OCI-LY7 (cell line): ENCODE data around the gene TBC1D1. TPM values are rescaled to one million over a fixed set of nuclear protein-coding genes. Genes with fewer than 3 reads are reported as not detected.

ENCODE experiments used
- BruUV-seq: library from RNA; stranded (reverse); fragments of 400-500 nt; replicated peaks from 2 replicates; lab custom pipeline; 2021; lab: Mats Ljungman, UMichigan
- CTCF ChIA-PET: fragments of 300-600 bp; sonication (Branson Sonifier 250); formaldehyde crosslinking; loops from one replicate; lab custom pipeline; 2022; ENCODE audit warnings: antibody characterized with exemption; ENCODE audit not compliant: unreplicated experiment; lab: Charles Lee
- POLR2A ChIA-PET: fragments of 300-600 bp; sonication (Branson Sonifier 250); formaldehyde crosslinking; loops from one replicate; lab custom pipeline; 2022; ENCODE audit warnings: antibody characterized with exemption; lab: Charles Lee
- DNase-seq: peaks from one replicate; pipeline ENCODE4 v3.0.0-alpha.2; 2015; ENCODE audit warnings: low spot score
- H2AFZ ChIP-seq: fragments of 200-600 bp; sonication (generic), shearing (Covaris generic); 2 replicates; pipeline ENCODE4 v1.6.1; 2014; ENCODE audit warnings: mild to moderate bottlenecking, antibody characterized with exemption, low read length, moderate library complexity
- H3K27ac ChIP-seq: fragments of 200-600 bp; sonication (generic); 2 replicates; pipeline ENCODE4 v1.5.1; 2014; ENCODE audit warnings: mixed run types, low read depth, mild to moderate bottlenecking, moderate library complexity, low read length, inconsistent platforms; ENCODE audit not compliant: poor library complexity, severe bottlenecking
- H3K36me3 ChIP-seq: fragments of 200-600 bp; sonication (generic); 2 replicates; pipeline ENCODE4 v1.6.1; 2014; ENCODE audit warnings: mild to moderate bottlenecking, antibody characterized with exemption, low read length, moderate library complexity, mixed read lengths; ENCODE audit not compliant: insufficient read depth
- H3K4me1 ChIP-seq: fragments of 200-600 bp; sonication (generic); 2 replicates; pipeline ENCODE4 v1.5.1; 2014; ENCODE audit warnings: mild to moderate bottlenecking, low read length; ENCODE audit not compliant: insufficient read depth, poor library complexity, severe bottlenecking
- H3K4me2 ChIP-seq: fragments of 200-600 bp; sonication (generic); 2 replicates; pipeline ENCODE4 v1.6.1; 2014; ENCODE audit warnings: mild to moderate bottlenecking, low read length
- H3K4me3 ChIP-seq: fragments of 200-600 bp; sonication (generic); 2 replicates; pipeline ENCODE4 v1.5.1; 2014; ENCODE audit warnings: mild to moderate bottlenecking, low read depth, low read length; ENCODE audit not compliant: poor library complexity, severe bottlenecking
- H3K79me2 ChIP-seq: fragments of 200-600 bp; sonication (generic); 2 replicates; pipeline ENCODE4 v1.6.1; 2016; ENCODE audit warnings: low read depth, mild to moderate bottlenecking, low read length, moderate library complexity, mixed read lengths; ENCODE audit not compliant: insufficient read depth
- H3K9me2 ChIP-seq: fragments of 200-600 bp; sonication (generic); 2 replicates; pipeline ENCODE4 v1.6.1; 2016; ENCODE audit warnings: mild to moderate bottlenecking, low read length, mixed read lengths; ENCODE audit not compliant: insufficient read depth
- H3K9me3 ChIP-seq: fragments of 200-600 bp; sonication (generic); 2 replicates; pipeline ENCODE4 v1.6.1; 2014; ENCODE audit warnings: mild to moderate bottlenecking, mixed run types, low read length, mixed read lengths
- H4K20me1 ChIP-seq: fragments of 200-600 bp; sonication (generic); 2 replicates; pipeline ENCODE4 v1.6.1; 2014; ENCODE audit warnings: mild to moderate bottlenecking, antibody characterized with exemption, low read length, moderate library complexity, mixed read lengths; ENCODE audit not compliant: insufficient read depth
- CTCF ChIP-seq: fragments of 200-600 bp; sonication (generic); conservative IDR thresholded peaks from 2 replicates; pipeline ENCODE4 v1.5.1; 2014; ENCODE audit warnings: mild to moderate bottlenecking, antibody characterized with exemption, low read length, moderate library complexity, mixed read lengths
- EZH2phosphoT487 ChIP-seq: fragments of 200-600 bp; sonication (generic); IDR thresholded peaks from 2 replicates; pipeline ENCODE4 v1.6.1; 2018; ENCODE audit warnings: low read depth, borderline replicate concordance, mild to moderate bottlenecking, mixed run types, antibody characterized with exemption, low read length, moderate library complexity, mixed read lengths
- intact Hi-C: fragments of 100-400 bp; cut with micrococcal nuclease; formaldehyde crosslinking; loops from one replicate; pipeline ENCODE4 v1.10.0; 2022; ENCODE audit not compliant: unreplicated experiment
- total RNA-seq, 2 experiments: library from RNA; depleted of rRNA in 1 of 2; stranded (reverse); fragments of >200 nt in 1 of 2; shearing (Covaris generic) in 1 of 2; gene quantifications; 2 replicates each; pipeline ENCODE4 v1.2.3, GENCODE V29; 2014 to 2022

The TBC1D1 gene
- total RNA-seq, 2 experiments from 2014 or later, result 539 to 545 TPM

GRCh38 chr4:38132107-38132673 is 241.3 kb downstream of the TBC1D1 start:
- POLR2A ChIA-PET, result interaction anchor here (0.6 to 1.7 kb wide), 6 partner anchors 11 to 1231 kb away, joined by 3 to 5 read pairs (median 3); no protein-coding TSS in a partner anchor
- intact Hi-C loops, result no loop called here
- H3K9me2 ChIP-seq, result no peaks in the 10 kb centered on the region
- H3K27ac ChIP-seq, result no peak overlapping the region
- no peak for DNase-seq
- peaks cover 100% of the 10 kb centered on the region for H3K36me3 ChIP-seq
- H4K20me1 ChIP-seq, result no peaks in the 10 kb centered on the region; the same call in 1 of the 2 replicates
- no peaks in the 10 kb centered on the region for H3K79me2 ChIP-seq
- no peak for TF ChIP-seq EZH2phosphoT487
- TF ChIP-seq CTCF, result no peak
- no peak overlapping the region for H3K4me2 ChIP-seq
- H3K9me3 ChIP-seq, result no peaks in the 10 kb centered on the region
- no peak overlapping the region for H2AFZ ChIP-seq
- no peak overlapping the region for H3K4me3 ChIP-seq
- BruUV-seq, result TSS peak; percentile 1
- no peaks in the 10 kb centered on the region for H3K4me1 ChIP-seq
- CTCF ChIA-PET, result no interaction called here

GRCh38 chr4:38132843-38133662 is 242.2 kb downstream of the TBC1D1 start:
- no peak overlapping the region for H3K27ac ChIP-seq
- no peak overlapping the region for H3K4me2 ChIP-seq
- peaks cover 100% of the 10 kb centered on the region for H3K36me3 ChIP-seq
- TF ChIP-seq CTCF (no peak), EZH2phosphoT487 (no peak)
- no peaks in the 10 kb centered on the region for H3K9me3 ChIP-seq
- H3K4me3 ChIP-seq, result no peak overlapping the region
- H4K20me1 ChIP-seq, result no peaks in the 10 kb centered on the region; the same call in 1 of the 2 replicates
- no peaks in the 10 kb centered on the region for H3K4me1 ChIP-seq
- no TSS peak for BruUV-seq
- intact Hi-C loops, result no loop called here
- CTCF ChIA-PET, result no interaction called here
- no peak for DNase-seq
- H2AFZ ChIP-seq, result no peak overlapping the region
- no peaks in the 10 kb centered on the region for H3K9me2 ChIP-seq
- H3K79me2 ChIP-seq, result no peaks in the 10 kb centered on the region
- POLR2A ChIA-PET, result interaction anchor here (0.6 to 1.7 kb wide), 6 partner anchors 11 to 1231 kb away, joined by 3 to 5 read pairs (median 3); no protein-coding TSS in a partner anchor
